Measurements from ENCODE around the gene SRXN1. TPM values are rescaled to one million over a fixed set of nuclear protein-coding genes. Genes with fewer than 3 reads are reported as not detected.

Gene SRXN1
- polyA plus RNA-seq, 1 donor from 2014 or later = 6.9 TPM

DNA sequence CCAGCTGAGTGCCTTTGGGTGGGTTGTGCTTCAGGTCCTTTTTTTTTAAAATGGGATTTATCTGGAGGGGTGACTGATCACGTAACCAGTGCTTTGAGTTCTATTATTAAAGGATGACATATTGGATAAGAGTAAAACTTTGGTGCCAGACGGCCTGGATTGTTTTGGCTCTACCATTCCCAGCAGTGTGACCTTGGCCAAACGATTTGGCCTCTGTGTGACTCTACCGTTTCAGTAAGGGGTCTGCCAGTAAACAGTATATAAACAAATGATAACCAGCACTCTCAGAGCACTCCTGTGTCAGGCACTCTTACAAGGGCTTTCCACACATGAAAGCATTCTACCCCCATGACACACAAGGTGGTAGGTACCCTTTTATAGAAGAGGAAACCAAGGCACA, 13.9 kb upstream of the SRXN1 start:
- no peaks in the 10 kb centered on the region for H3K9me3 ChIP-seq (ENCODE audit: low read length)
- H3K9ac ChIP-seq (ENCODE audit: low read length) = no peak overlapping the region
- peaks cover 20% of the 10 kb centered on the region for H3K79me2 ChIP-seq (replicated peaks; ENCODE audit: insufficient read depth, low read length)
- no peak overlapping the region for H3K4me2 ChIP-seq (ENCODE audit: low read length)
- H3K4me3 ChIP-seq (ENCODE audit: low read length) = no peak overlapping the region
- peaks cover 49% of the 10 kb centered on the region for H4K20me1 ChIP-seq (ENCODE audit: insufficient read depth)
- no peaks in the 10 kb centered on the region for H3F3A ChIP-seq (ENCODE audit: insufficient read depth, low read length, poor library complexity, severe bottlenecking)
- TF ChIP-seq RAD21 (conservative IDR thresholded peaks at IDR 0.05) (no peak), SMC3 (conservative IDR thresholded peaks at IDR 0.05; ENCODE audit: poor library complexity) (no peak), TAF1 (IDR thresholded peaks at IDR 0.05; ENCODE audit: low read depth) (no peak), EP300 (conservative IDR thresholded peaks at IDR 0.05; ENCODE audit: poor library complexity, severe bottlenecking) (no peak), POLR2AphosphoS5 (IDR thresholded peaks at IDR 0.05) (no peak), EZH2 (IDR thresholded peaks at IDR 0.05; ENCODE audit: borderline replicate concordance, insufficient read depth, low read length, poor library complexity, severe bottlenecking) (no peak), MXI1 (conservative IDR thresholded peaks at IDR 0.05; ENCODE audit: poor library complexity, severe bottlenecking) (no peak)
- TF ChIP-seq, protein P1, sequence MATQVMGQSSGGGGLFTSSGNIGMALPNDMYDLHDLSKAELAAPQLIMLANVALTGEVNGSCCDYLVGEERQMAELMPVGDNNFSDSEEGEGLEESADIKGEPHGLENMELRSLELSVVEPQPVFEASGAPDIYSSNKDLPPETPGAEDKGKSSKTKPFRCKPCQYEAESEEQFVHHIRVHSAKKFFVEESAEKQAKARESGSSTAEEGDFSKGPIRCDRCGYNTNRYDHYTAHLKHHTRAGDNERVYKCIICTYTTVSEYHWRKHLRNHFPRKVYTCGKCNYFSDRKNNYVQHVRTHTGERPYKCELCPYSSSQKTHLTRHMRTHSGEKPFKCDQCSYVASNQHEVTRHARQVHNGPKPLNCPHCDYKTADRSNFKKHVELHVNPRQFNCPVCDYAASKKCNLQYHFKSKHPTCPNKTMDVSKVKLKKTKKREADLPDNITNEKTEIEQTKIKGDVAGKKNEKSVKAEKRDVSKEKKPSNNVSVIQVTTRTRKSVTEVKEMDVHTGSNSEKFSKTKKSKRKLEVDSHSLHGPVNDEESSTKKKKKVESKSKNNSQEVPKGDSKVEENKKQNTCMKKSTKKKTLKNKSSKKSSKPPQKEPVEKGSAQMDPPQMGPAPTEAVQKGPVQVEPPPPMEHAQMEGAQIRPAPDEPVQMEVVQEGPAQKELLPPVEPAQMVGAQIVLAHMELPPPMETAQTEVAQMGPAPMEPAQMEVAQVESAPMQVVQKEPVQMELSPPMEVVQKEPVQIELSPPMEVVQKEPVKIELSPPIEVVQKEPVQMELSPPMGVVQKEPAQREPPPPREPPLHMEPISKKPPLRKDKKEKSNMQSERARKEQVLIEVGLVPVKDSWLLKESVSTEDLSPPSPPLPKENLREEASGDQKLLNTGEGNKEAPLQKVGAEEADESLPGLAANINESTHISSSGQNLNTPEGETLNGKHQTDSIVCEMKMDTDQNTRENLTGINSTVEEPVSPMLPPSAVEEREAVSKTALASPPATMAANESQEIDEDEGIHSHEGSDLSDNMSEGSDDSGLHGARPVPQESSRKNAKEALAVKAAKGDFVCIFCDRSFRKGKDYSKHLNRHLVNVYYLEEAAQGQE (IDR thresholded peaks at IDR 0.05; ENCODE audit: borderline replicate concordance) = no peak
- TF ChIP-seq, protein P2, sequence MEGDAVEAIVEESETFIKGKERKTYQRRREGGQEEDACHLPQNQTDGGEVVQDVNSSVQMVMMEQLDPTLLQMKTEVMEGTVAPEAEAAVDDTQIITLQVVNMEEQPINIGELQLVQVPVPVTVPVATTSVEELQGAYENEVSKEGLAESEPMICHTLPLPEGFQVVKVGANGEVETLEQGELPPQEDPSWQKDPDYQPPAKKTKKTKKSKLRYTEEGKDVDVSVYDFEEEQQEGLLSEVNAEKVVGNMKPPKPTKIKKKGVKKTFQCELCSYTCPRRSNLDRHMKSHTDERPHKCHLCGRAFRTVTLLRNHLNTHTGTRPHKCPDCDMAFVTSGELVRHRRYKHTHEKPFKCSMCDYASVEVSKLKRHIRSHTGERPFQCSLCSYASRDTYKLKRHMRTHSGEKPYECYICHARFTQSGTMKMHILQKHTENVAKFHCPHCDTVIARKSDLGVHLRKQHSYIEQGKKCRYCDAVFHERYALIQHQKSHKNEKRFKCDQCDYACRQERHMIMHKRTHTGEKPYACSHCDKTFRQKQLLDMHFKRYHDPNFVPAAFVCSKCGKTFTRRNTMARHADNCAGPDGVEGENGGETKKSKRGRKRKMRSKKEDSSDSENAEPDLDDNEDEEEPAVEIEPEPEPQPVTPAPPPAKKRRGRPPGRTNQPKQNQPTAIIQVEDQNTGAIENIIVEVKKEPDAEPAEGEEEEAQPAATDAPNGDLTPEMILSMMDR (IDR thresholded peaks at IDR 0.05; ENCODE audit: poor library complexity, severe bottlenecking) = no peak
- H2AFZ ChIP-seq (ENCODE audit: low read depth, low read length) = no peak overlapping the region
- no peaks in the 10 kb centered on the region for H3K9me2 ChIP-seq (ENCODE audit: insufficient read depth, low read length)
- H3K36me3 ChIP-seq (ENCODE audit: insufficient read depth, low read length) = peaks cover 5% of the 10 kb centered on the region
- no peak overlapping the region for H3K27ac ChIP-seq (ENCODE audit: low read length)
- H3K27me3 ChIP-seq (ENCODE audit: insufficient read depth, low read depth, low read length) = peaks cover 14% of the 10 kb centered on the region

DNA sequence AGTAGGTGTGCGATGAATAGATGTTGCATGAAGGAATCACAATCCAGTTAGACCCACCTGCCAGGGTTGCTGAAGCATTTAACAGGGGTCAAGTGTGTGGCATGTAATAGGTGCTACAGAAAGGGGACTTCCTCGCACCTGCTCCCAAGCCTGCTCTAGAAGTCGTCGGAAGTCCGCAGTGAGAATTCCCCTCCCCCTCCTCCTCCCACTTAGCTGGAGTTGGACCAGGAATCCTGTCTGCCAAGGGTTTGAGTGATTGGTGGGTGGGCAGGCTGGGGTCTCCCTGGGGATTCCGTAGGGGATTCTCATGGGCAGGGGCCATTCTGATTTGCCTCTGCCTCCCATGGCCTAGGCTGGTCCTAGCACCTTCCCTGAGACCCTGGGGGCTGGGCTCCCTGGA, 12.3 kb upstream of the SRXN1 start:
- Histone ChIP-seq H3K27me3 (ENCODE audit: insufficient read depth, low read depth, low read length) (peaks cover 14% of the 10 kb centered on the region), H3K4me3 (ENCODE audit: low read length) (no peak overlapping the region), H3K36me3 (ENCODE audit: insufficient read depth, low read length) (peaks cover 5% of the 10 kb centered on the region), H3K4me2 (ENCODE audit: low read length) (no peak overlapping the region), H3K9ac (ENCODE audit: low read length) (no peak overlapping the region), H3K9me3 (ENCODE audit: low read length) (no peaks in the 10 kb centered on the region), H3F3A (ENCODE audit: insufficient read depth, low read length, poor library complexity, severe bottlenecking) (no peaks in the 10 kb centered on the region), H3K79me2 (replicated peaks; ENCODE audit: insufficient read depth, low read length) (peaks cover 5% of the 10 kb centered on the region), H4K20me1 (ENCODE audit: insufficient read depth) (peaks cover 42% of the 10 kb centered on the region), H2AFZ (ENCODE audit: low read depth, low read length) (no peak overlapping the region), H3K9me2 (ENCODE audit: insufficient read depth, low read length) (no peaks in the 10 kb centered on the region), H3K27ac (ENCODE audit: low read length) (no peak overlapping the region)
- TF ChIP-seq TAF1 (IDR thresholded peaks at IDR 0.05; ENCODE audit: low read depth) (no peak), EP300 (conservative IDR thresholded peaks at IDR 0.05; ENCODE audit: poor library complexity, severe bottlenecking) (no peak), SMC3 (conservative IDR thresholded peaks at IDR 0.05; ENCODE audit: poor library complexity) (no peak), POLR2AphosphoS5 (IDR thresholded peaks at IDR 0.05) (no peak), MXI1 (conservative IDR thresholded peaks at IDR 0.05; ENCODE audit: poor library complexity, severe bottlenecking) (no peak), RAD21 (conservative IDR thresholded peaks at IDR 0.05) (no peak), EZH2 (IDR thresholded peaks at IDR 0.05; ENCODE audit: borderline replicate concordance, insufficient read depth, low read length, poor library complexity, severe bottlenecking) (no peak)
- TF ChIP-seq, protein P2 (IDR thresholded peaks at IDR 0.05; ENCODE audit: poor library complexity, severe bottlenecking) = no peak
- TF ChIP-seq, protein P1 (IDR thresholded peaks at IDR 0.05; ENCODE audit: borderline replicate concordance) = no peak
